Progenitor cell of endocrine pancreas (in vitro differentiated cells): ENCODE results near the gene NR1I2. TPM values are rescaled to one million over a fixed set of nuclear protein-coding genes. Genes with fewer than 3 reads are reported as not detected.

Experiments
- DNase-seq: peaks from one replicate; pipeline ENCODE4 v3.0.0; 2021; ENCODE audit warnings: low spot score; ENCODE audit not compliant: unreplicated experiment
- H3K27ac Mint-ChIP-seq: 2 replicates; pipeline ENCODE4 v1.8.0; 2021; ENCODE audit warnings: mild to moderate bottlenecking, moderate library complexity, mixed read lengths
- H3K27me3 Mint-ChIP-seq: 2 replicates; pipeline ENCODE4 v1.8.0; 2021; ENCODE audit warnings: mixed read lengths
- H3K36me3 Mint-ChIP-seq: 2 replicates; pipeline ENCODE4 v1.8.0; 2022; ENCODE audit warnings: mixed read lengths; ENCODE audit not compliant: insufficient read depth
- H3K4me1 Mint-ChIP-seq: 2 replicates; pipeline ENCODE4 v1.8.0; 2021; ENCODE audit warnings: low read depth, mixed read lengths
- H3K4me3 Mint-ChIP-seq: 2 replicates; pipeline ENCODE4 v1.8.0; 2021; ENCODE audit warnings: low read depth, mild to moderate bottlenecking, moderate library complexity, mixed read lengths
- H3K9me3 Mint-ChIP-seq: 2 replicates; pipeline ENCODE4 v1.8.0; 2021; ENCODE audit warnings: low read depth, mixed read lengths
- CTCF ChIP-seq: fragments of 200-600 bp; sonication (generic); IDR thresholded peaks from one replicate; pipeline ENCODE4 v1.5.0; 2021; ENCODE audit warnings: antibody characterized with exemption, mild to moderate bottlenecking; ENCODE audit not compliant: unreplicated experiment
- total RNA-seq: library from RNA; stranded (reverse); gene quantifications from 2 replicates; pipeline ENCODE4 v1.2.1, GENCODE V29; 2021

The NR1I2 gene
- total RNA-seq, 1 donor from 2014 or later, result 0.62 TPM

DNA sequence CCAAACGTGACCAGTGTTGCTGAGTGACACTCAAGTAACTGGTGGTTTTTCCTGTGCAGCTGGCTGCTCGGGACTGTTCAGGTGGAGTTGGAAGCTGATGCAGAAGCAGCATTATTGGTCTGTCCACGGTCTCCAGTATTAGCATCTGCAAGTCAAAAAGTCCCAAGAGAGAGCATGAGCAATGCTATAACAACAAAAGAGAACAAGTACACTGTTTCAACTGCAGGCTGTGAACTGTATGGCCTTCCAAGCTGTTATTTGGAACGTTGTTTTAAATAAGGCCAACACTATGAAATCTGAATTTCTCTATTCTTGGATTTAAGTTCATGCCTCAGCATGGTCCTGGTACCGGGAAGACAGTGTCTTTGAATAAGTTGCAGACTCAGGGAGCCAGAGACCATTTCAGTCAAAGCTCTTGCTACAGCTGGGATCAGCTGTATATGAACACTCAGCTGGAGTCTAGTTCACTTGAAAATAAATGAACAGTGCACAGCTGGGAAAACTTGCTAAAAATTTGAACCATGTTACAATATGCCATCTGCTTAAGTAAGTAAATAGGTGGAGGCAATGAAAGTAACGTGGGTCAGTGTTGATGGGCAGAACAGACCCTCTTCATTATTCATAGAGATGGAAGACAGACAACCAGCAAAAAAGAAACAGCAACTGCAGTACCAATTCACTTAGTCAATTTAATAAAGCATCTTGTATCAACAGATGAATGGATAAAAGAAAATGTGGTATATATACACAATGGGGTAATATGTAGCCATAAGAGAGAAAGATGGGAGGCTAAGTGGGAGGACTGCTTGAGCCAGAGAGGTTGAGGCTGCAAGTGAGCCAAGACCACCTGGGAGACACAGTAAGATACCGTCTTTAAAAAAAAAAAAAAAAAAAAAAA, 45.1 kb downstream of the NR1I2 start:
- DNase-seq, result no peak
- no peaks in the 10 kb centered on the region for H3K9me3 Mint-ChIP-seq
- H3K4me1 Mint-ChIP-seq, result peaks cover 6% of the 10 kb centered on the region
- peaks cover 6% of the 10 kb centered on the region for H3K36me3 Mint-ChIP-seq
- H3K27ac Mint-ChIP-seq, result no peak overlapping the region
- H3K27me3 Mint-ChIP-seq, result no peaks in the 10 kb centered on the region
- H3K4me3 Mint-ChIP-seq, result no peak overlapping the region
- no peak for TF ChIP-seq CTCF

DNA sequence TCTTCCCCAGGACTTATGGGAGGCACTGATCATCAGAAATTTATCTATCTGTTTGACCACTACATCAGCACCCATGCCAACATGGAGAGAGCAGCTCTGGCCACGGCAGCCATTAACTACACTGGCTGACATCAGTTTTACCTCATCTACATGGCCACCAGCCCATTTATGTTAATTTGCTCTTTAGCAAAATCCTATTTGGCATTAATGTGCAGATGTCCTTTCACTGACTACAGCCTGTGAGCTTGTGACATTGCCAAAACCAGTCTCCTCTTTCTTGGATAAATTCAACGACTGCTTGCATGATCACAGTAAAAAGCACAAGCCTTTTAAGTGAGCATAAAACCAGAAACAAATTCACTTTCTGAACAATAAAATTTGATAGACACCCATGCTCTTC, 47.5 kb downstream of the NR1I2 start:
- Mint-ChIP-seq H3K27ac (no peak overlapping the region), H3K9me3 (no peaks in the 10 kb centered on the region), H3K4me3 (no peak overlapping the region), H3K36me3 (peaks cover 6% of the 10 kb centered on the region), H3K27me3 (no peaks in the 10 kb centered on the region), H3K4me1 (peaks cover 6% of the 10 kb centered on the region)
- no peak for TF ChIP-seq CTCF
- DNase-seq, result no peak

GRCh38 chr3:119831022-119831421, 49.1 kb downstream of the NR1I2 start:
- no peak for TF ChIP-seq CTCF
- peaks cover 3% of the 10 kb centered on the region for H3K36me3 Mint-ChIP-seq
- no peak overlapping the region for H3K27ac Mint-ChIP-seq
- DNase-seq, result no peak
- H3K9me3 Mint-ChIP-seq, result no peaks in the 10 kb centered on the region
- peaks cover 2% of the 10 kb centered on the region for H3K4me1 Mint-ChIP-seq
- H3K4me3 Mint-ChIP-seq, result no peak overlapping the region
- H3K27me3 Mint-ChIP-seq, result no peaks in the 10 kb centered on the region

- Mint-ChIP-seq H3K4me3 (no peak overlapping the region), H3K27ac (peak overlapping the region; percentile 75), H3K4me1 (no peaks in the 10 kb centered on the region), H3K27me3 (no peaks in the 10 kb centered on the region), H3K9me3 (peaks cover 3% of the 10 kb centered on the region), H3K36me3 (peaks cover 7% of the 10 kb centered on the region)
- TF ChIP-seq CTCF, result no peak
- no peak for DNase-seq
These were observed 50.1 kb downstream of the NR1I2 start for GRCh38 chr3:119831941-119832371.

GRCh38 chr3:119834754-119835370, 53.0 kb downstream of the NR1I2 start:
- no peaks in the 10 kb centered on the region for H3K4me1 Mint-ChIP-seq
- no peak overlapping the region for H3K4me3 Mint-ChIP-seq
- H3K27ac Mint-ChIP-seq, result peak overlapping the region; percentile 7
- no peak for TF ChIP-seq CTCF
- H3K36me3 Mint-ChIP-seq, result peaks cover 17% of the 10 kb centered on the region
- H3K9me3 Mint-ChIP-seq, result peaks cover 3% of the 10 kb centered on the region
- no peaks in the 10 kb centered on the region for H3K27me3 Mint-ChIP-seq
- no peak for DNase-seq
